ENCODE measurements around the gene OBP2B. TPM values are rescaled to one million over a fixed set of nuclear protein-coding genes. Genes with fewer than 3 reads are reported as not detected.

OBP2B gene
- total RNA-seq, 1 donor from 2014 or later = not detected

- intact Hi-C loops (cut with DNase I) = loop anchor here (5.0 kb wide), 1 partner anchor 1290 kb away; no protein-coding TSS in a partner anchor
- H3K27ac ChIP-seq = no peak overlapping the region
- DNase-seq (ENCODE audit: extremely low spot score in 2 of 2) = peak; percentile 54 to 79
- H3K9me3 ChIP-seq = no peaks in the 10 kb centered on the region
- H3K27me3 ChIP-seq = no peaks in the 10 kb centered on the region
- H3K4me1 ChIP-seq = peaks cover 9% of the 10 kb centered on the region
- TF ChIP-seq CTCF (IDR thresholded peaks at IDR 0.05) (no peak), POLR2A (IDR thresholded peaks at IDR 0.05) (no peak), POLR2AphosphoS5 (IDR thresholded peaks at IDR 0.05; ENCODE audit: insufficient read depth in 1 of 2, low read depth in 1 of 2) (no peak)
- no peak overlapping the region for H3K4me3 ChIP-seq
- no peaks in the 10 kb centered on the region for H3K36me3 ChIP-seq
Measured at GRCh38 chr9:133247632-133248031, 38.6 kb upstream of the OBP2B start.

GRCh38 chr9:133246991-133247390, 37.9 kb upstream of the OBP2B start:
- H3K27me3 ChIP-seq = no peaks in the 10 kb centered on the region
- peaks cover 4% of the 10 kb centered on the region for H3K4me1 ChIP-seq
- no peak overlapping the region for H3K4me3 ChIP-seq
- no peaks in the 10 kb centered on the region for H3K36me3 ChIP-seq
- intact Hi-C loops (cut with DNase I) = loop anchor here (5.0 kb wide), 1 partner anchor 1290 kb away; no protein-coding TSS in a partner anchor
- H3K9me3 ChIP-seq = no peaks in the 10 kb centered on the region
- peak; percentile 37 to 72 for DNase-seq (ENCODE audit: extremely low spot score in 2 of 2)
- TF ChIP-seq CTCF (IDR thresholded peaks at IDR 0.05) = no peak
- no peak for TF ChIP-seq POLR2A (IDR thresholded peaks at IDR 0.05)
- TF ChIP-seq POLR2AphosphoS5 (IDR thresholded peaks at IDR 0.05; ENCODE audit: insufficient read depth in 1 of 2, low read depth in 1 of 2) = no peak
- no peak overlapping the region for H3K27ac ChIP-seq

- Histone ChIP-seq H3K27ac (no peak overlapping the region), H3K4me3 (no peak overlapping the region), H3K27me3 (no peaks in the 10 kb centered on the region), H3K9me3 (no peaks in the 10 kb centered on the region), H3K36me3 (no peaks in the 10 kb centered on the region), H3K4me1 (peaks cover under 1% of the 10 kb centered on the region)
- no peak for TF ChIP-seq POLR2AphosphoS5 (IDR thresholded peaks at IDR 0.05; ENCODE audit: insufficient read depth in 1 of 2, low read depth in 1 of 2)
- TF ChIP-seq POLR2A (IDR thresholded peaks at IDR 0.05) = no peak
- TF ChIP-seq CTCF (IDR thresholded peaks at IDR 0.05) = no peak
- intact Hi-C loops (cut with DNase I) = loop anchor here (5.0 kb wide), 1 partner anchor 1291 kb away; no protein-coding TSS in a partner anchor
- DNase-seq (ENCODE audit: extremely low spot score in 2 of 2) = peak; percentile 61 to 62
Measured at GRCh38 chr9:133246562-133246961, 37.5 kb upstream of the OBP2B start.

- TF ChIP-seq CTCF (IDR thresholded peaks at IDR 0.05) = no peak
- TF ChIP-seq POLR2AphosphoS5 (IDR thresholded peaks at IDR 0.05; ENCODE audit: insufficient read depth in 1 of 2, low read depth in 1 of 2) = no peak
- TF ChIP-seq POLR2A (IDR thresholded peaks at IDR 0.05) = no peak
Measured at GRCh38 chr9:133242991-133243390, 33.9 kb upstream of the OBP2B start.

GRCh38 chr9:133242241-133242640, 33.2 kb upstream of the OBP2B start:
- Histone ChIP-seq H3K27ac (no peak overlapping the region), H3K4me1 (peaks cover 22% of the 10 kb centered on the region), H3K36me3 (no peaks in the 10 kb centered on the region), H3K4me3 (no peak overlapping the region), H3K27me3 (no peaks in the 10 kb centered on the region), H3K9me3 (no peaks in the 10 kb centered on the region)
- no peak for DNase-seq (ENCODE audit: extremely low spot score in 2 of 2)
- intact Hi-C loops (cut with DNase I) = no loop called here
- TF ChIP-seq POLR2A (IDR thresholded peaks at IDR 0.05) (no peak), CTCF (IDR thresholded peaks at IDR 0.05) (no peak), POLR2AphosphoS5 (IDR thresholded peaks at IDR 0.05; ENCODE audit: insufficient read depth in 1 of 2, low read depth in 1 of 2) (no peak)

More at GRCh38 chr9:133242991-133243390, 33.9 kb upstream of the OBP2B start:
- no peak overlapping the region for H3K4me3 ChIP-seq
- no peaks in the 10 kb centered on the region for H3K9me3 ChIP-seq
- peaks cover 17% of the 10 kb centered on the region for H3K4me1 ChIP-seq
- no peak overlapping the region for H3K27ac ChIP-seq
- H3K27me3 ChIP-seq = no peaks in the 10 kb centered on the region
- no peaks in the 10 kb centered on the region for H3K36me3 ChIP-seq
- DNase-seq (ENCODE audit: extremely low spot score in 2 of 2) = no peak
- intact Hi-C loops (cut with DNase I) = no loop called here

Data from vagina (tissue), 2 donors.